Right lobe of liver (tissue), 4 donors: ENCODE results near the gene SLC20A1.

Experiments used
- POLR2A ChIP-seq: fragments of 450-650 bp; IDR thresholded peaks from one replicate; pipeline ENCODE4 v1.6.1; 2017; ENCODE audit warnings: antibody characterized with exemption, mild to moderate bottlenecking
- TF ChIP-seq, protein P1 (sequence below), 4 donors: fragments of 200-600 bp in 3 of 4; fragments of 450-650 bp in 1 of 4; IDR thresholded peaks; one replicate each; pipeline versions ENCODE4 v1.5.1 to v1.8.0; 2016 to 2022; ENCODE audit warnings: antibody characterized with exemption in 4 of 4, mild to moderate bottlenecking in 2 of 4
- donor health status: DM: no; HTN: no; CAD: no.
- donor health status: DM: no; HTN: no; CAD: no.
- donor health status: DM: no; HTN: yes; CAD: no.

DNA sequence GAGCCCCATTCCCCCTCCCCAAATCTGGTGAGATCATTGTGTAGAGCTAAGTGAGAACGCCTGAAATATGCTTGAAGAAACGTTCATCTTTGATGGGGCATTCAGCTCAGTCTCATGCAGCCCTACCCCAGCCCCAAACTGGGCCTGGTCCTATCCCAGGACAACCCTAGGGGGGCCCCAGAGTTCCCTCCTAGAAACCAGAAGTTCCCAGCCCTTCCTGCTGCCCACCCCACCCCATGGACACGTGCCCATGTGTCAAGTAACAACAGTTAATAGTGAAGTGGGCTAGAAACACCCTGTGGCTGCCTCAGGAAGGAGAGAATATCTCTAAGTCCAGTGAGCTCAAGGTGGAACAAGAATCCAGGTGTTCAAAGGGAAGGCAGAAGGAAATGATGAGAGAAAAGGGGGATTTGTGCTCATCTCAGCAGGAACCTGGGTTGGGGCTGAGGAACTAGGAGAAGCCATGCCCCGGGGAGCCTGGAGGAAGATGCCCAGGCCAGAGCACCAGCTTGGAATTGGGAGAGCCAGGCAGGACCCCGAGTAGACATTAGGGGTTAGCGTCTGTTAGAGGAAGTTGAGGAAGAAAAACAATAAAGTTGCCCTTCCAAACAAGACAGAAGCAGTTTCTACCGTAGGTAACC lies 20.1 kb upstream of the SLC20A1 start:
- TF ChIP-seq, protein P1, sequence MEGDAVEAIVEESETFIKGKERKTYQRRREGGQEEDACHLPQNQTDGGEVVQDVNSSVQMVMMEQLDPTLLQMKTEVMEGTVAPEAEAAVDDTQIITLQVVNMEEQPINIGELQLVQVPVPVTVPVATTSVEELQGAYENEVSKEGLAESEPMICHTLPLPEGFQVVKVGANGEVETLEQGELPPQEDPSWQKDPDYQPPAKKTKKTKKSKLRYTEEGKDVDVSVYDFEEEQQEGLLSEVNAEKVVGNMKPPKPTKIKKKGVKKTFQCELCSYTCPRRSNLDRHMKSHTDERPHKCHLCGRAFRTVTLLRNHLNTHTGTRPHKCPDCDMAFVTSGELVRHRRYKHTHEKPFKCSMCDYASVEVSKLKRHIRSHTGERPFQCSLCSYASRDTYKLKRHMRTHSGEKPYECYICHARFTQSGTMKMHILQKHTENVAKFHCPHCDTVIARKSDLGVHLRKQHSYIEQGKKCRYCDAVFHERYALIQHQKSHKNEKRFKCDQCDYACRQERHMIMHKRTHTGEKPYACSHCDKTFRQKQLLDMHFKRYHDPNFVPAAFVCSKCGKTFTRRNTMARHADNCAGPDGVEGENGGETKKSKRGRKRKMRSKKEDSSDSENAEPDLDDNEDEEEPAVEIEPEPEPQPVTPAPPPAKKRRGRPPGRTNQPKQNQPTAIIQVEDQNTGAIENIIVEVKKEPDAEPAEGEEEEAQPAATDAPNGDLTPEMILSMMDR (IDR thresholded peaks at IDR 0.05): no peak
- TF ChIP-seq POLR2A: no peak
